ENCODE measurements around the gene ASCL4. TPM values are rescaled to one million over a fixed set of nuclear protein-coding genes. Genes with fewer than 3 reads are reported as not detected.

Gene ASCL4
- total RNA-seq, 1 experiment from 2014 or later: not detected

GRCh38 chr12:107759410-107759809 is 15.1 kb upstream of the ASCL4 start:
- ATAC-seq: no peak
- H3K27ac ChIP-seq (ENCODE audit: low read length): peak overlapping the region; percentile 93
- in situ Hi-C loops (cut with HindIII; ENCODE audit: low pct_unique_long_range_greater_than_20kb, low sequenced_read_pairs): loop anchor here (25.0 kb wide), 1 partner anchor 103 kb away; no protein-coding TSS in a partner anchor

GRCh38 chr12:107760207-107760808 is 14.2 kb upstream of the ASCL4 start:
- DNase-seq (ENCODE audit: low read depth, low spot score) (no peak), ATAC-seq (peak; percentile 13)
- no peak for TF ChIP-seq SIN3A (IDR thresholded peaks at IDR 0.05; ENCODE audit: borderline replicate concordance, insufficient read depth, low read depth, low read length)
- TF ChIP-seq POLR2AphosphoS5 (IDR thresholded peaks at IDR 0.05; ENCODE audit: low read depth, low read length): no peak
- TF ChIP-seq REST (IDR thresholded peaks at IDR 0.05; ENCODE audit: insufficient read depth in 1 of 2, low read depth in 2 of 2, low read length in 1 of 2): no peak
- TF ChIP-seq CTCF (IDR thresholded peaks at IDR 0.05): no peak
- TF ChIP-seq TCF7L2 (IDR thresholded peaks at IDR 0.05; ENCODE audit: low read depth, low read length): no peak
- no TSS peak for BruUV-seq (replicated peaks)
- Histone ChIP-seq H3K4me1 (ENCODE audit: control insufficient read depth, insufficient read depth, low read length) (peaks cover 14% of the 10 kb centered on the region), H3K36me3 (ENCODE audit: control insufficient read depth, insufficient read depth, low read length) (peaks cover 24% of the 10 kb centered on the region), H3K9me3 (ENCODE audit: control insufficient read depth, insufficient read depth, low read depth, low read length) (no peaks in the 10 kb centered on the region), H3K4me3 (ENCODE audit: low read depth in 2 of 2, low read length in 2 of 2) (peak overlapping the region; percentile 98), H3K27me3 (ENCODE audit: control insufficient read depth, insufficient read depth, low read length) (no peaks in the 10 kb centered on the region), H3K27ac (ENCODE audit: low read length) (peak overlapping the region; percentile 93)
- in situ Hi-C loops (cut with HindIII; ENCODE audit: low pct_unique_long_range_greater_than_20kb, low sequenced_read_pairs) (loop anchor here (25.0 kb wide), 1 partner anchor 102 kb away; no protein-coding TSS in a partner anchor), intact Hi-C loops (cut with micrococcal nuclease; ENCODE audit: unreplicated experiment) (loop anchor here (5.0 kb wide), 1 partner anchor 127 kb away; no protein-coding TSS in a partner anchor)
- POLR2A ChIA-PET: no interaction called here
- CTCF ChIA-PET: no interaction called here

More at GRCh38 chr12:107759410-107759809, 15.1 kb upstream of the ASCL4 start:
- BruUV-seq (replicated peaks): no TSS peak
- ChIA-PET POLR2A (interaction anchor here (0.9 kb wide), 1 partner anchor 13 kb away, joined by 3 read pairs; no protein-coding TSS in a partner anchor), CTCF (no interaction called here)
- intact Hi-C loops (cut with micrococcal nuclease; ENCODE audit: unreplicated experiment): no loop called here
- no peak for DNase-seq (ENCODE audit: low read depth, low spot score)
- Histone ChIP-seq H3K36me3 (ENCODE audit: control insufficient read depth, insufficient read depth, low read length) (peaks cover 30% of the 10 kb centered on the region), H3K4me1 (ENCODE audit: control insufficient read depth, insufficient read depth, low read length) (peaks cover 14% of the 10 kb centered on the region), H3K9me3 (ENCODE audit: control insufficient read depth, insufficient read depth, low read depth, low read length) (no peaks in the 10 kb centered on the region), H3K27me3 (ENCODE audit: control insufficient read depth, insufficient read depth, low read length) (no peaks in the 10 kb centered on the region), H3K4me3 (ENCODE audit: low read depth in 2 of 2, low read length in 2 of 2) (peak overlapping the region; percentile 98)
- TF ChIP-seq TCF7L2 (IDR thresholded peaks at IDR 0.05; ENCODE audit: low read depth, low read length) (no peak), SIN3A (IDR thresholded peaks at IDR 0.05; ENCODE audit: borderline replicate concordance, insufficient read depth, low read depth, low read length) (no peak), POLR2AphosphoS5 (IDR thresholded peaks at IDR 0.05; ENCODE audit: low read depth, low read length) (no peak), CTCF (IDR thresholded peaks at IDR 0.05) (no peak), REST (IDR thresholded peaks at IDR 0.05; ENCODE audit: insufficient read depth in 1 of 2, low read depth in 2 of 2, low read length in 1 of 2) (no peak)
